Embryonic facial prominence (tissue), 1 donor: ENCODE measurements around the gene CAMTA1.
A peak's percentile ranks its signal among the peaks of the same experiment; 100 is the strongest.
"Not testable (repeated sequence)": the region's sequence is repeated elsewhere in the genome, so short reads cannot be mapped to it uniquely, and the experiment has no call there.

Experiments used
- DNase-seq: peaks from one replicate; pipeline ENCODE4 v3.0.0-alpha.2; 2016; ENCODE audit errors: extremely low spot score

CAMTA1 gene

GRCh38 chr1:7769673-7770412 lies 984.6 kb downstream of the CAMTA1 start:
- no peak for DNase-seq

DNA sequence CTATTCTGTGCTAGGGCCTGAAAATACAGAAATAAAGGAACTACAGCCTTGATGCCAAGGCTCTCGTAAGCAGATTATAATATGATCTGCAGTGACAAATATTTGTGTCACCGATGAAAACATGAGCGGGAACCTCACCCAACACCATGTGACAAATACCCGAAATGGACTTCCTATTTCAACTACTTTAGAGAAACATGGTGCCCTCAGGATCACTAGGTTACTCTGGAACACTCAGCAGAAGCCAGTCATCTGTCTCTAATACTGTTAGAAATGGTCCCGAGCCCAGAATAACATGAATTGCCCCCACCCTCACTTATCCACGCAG lies 985.4 kb downstream of the CAMTA1 start:
- no peak for DNase-seq

DNA sequence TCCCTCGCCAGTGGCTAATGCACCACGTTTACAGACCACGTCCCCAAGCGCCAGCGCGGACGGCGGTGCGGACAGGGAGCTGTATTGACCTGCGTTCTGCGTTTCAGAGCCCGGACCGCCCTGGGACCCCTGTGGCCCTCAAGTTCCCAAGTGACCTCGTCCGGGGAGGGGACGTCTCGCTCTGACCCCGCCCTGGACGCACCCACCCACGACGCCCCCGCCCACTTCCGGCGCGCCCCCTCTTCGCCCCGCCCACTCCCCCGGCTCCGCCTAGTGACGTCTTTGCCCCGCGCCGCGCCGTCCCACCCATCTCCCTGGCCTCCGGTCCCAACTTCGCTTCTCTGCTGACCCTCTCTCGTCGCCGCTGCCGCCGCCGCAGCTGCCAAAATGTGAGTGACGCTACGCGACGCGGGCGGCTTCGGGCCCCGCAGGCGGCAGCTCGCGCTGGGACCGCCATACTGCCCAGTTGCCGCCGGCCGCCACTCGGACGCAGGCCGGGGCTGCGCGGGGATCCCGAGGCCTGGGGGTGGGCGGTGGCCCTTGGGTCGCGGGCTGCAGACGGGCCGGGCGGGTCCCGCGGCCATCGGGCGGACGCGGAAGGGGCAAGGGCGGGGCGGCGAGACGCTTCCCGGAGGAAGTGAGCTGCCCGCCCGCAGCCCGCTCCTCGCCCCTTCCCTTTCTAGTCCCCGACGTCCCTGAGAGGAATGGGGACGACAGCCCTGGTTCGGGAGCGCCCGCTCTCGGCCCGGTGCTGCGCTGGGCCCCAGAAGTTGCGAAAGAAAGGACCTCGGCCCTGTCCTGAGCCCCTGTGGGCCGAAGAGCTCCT lies 986.0 kb downstream of the CAMTA1 start, which contains the start of gene VAMP3:
VAMP3 (plus strand) TSS at position 300 of the 826 bp plus-strand sequence; CDS start at position 388, 88 bp downstream.
- peak; percentile 78 for DNase-seq

DNA sequence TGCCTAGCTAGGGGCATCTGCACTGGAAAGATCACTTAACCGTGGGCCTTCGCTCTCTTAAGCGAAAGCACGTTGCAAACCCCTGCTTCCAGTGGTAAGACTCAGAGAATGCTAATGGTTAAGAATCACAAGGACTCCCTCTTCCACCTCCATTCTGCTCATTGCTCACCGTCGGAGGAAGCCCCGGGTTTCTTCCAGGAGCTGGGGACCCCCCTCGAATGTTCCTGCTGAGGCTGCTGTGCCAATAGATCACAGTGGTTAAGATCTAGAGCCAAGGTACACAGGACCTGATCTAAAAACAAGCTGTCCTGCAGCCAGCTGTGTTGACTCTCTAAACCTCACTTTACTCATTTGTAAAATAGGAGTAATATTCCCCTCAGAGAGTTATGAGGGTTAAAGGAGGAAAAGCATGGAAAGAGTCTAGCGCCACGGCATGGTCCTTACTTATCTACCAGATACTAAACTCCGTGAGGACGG lies 986.6 kb downstream of the CAMTA1 start:
- DNase-seq: no peak

DNA sequence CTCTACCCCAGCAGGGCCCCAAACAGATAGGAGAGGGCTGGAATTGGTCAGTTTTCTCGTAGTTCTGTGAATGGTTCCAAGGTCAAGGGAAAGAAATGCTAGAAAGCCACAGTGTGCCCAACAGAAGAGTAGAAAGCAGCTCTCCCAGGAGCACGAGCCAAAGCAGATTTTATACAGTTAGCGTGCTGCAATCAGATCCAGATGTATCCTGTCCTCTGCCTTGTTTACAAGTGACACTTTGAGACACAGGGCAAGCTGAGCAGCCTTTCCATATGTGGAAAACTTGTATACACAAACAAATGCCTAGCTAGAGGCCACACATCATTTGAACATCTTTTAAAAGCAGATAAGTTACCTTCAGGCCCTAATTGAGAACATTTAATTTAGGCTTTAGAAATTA lies 992.3 kb downstream of the CAMTA1 start:
- no peak for DNase-seq

DNA sequence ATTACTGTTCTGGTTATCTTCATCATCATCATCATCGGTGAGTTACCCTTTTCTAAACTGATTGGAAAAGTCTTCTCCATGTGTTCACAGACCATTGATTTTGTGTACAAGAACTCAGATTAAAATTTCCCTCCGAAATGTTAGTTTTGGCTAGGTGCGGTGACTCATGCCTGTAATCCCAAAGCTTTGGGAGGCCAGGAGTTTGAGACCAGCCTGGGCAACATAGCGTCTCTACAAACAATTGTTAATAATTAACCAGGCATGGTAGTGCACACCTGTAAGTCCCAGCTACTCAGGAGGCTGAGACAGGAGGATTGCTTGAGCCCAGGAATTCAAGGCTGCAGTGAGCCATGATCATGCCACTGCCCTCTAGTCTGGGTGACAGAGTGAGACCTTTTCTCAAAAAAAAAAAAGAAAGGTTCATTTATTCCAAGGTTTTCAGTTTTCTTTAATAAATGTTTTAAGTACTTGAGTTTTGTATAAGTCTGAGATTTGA lies 992.9 kb downstream of the CAMTA1 start:
- DNase-seq: no peak

- DNase-seq: no peak
Observed at GRCh38 chr1:7780976-7781375, 995.7 kb downstream of the CAMTA1 start.

- DNase-seq: no peak
Observed at GRCh38 chr1:7781501-7781900, 996.2 kb downstream of the CAMTA1 start.

DNA sequence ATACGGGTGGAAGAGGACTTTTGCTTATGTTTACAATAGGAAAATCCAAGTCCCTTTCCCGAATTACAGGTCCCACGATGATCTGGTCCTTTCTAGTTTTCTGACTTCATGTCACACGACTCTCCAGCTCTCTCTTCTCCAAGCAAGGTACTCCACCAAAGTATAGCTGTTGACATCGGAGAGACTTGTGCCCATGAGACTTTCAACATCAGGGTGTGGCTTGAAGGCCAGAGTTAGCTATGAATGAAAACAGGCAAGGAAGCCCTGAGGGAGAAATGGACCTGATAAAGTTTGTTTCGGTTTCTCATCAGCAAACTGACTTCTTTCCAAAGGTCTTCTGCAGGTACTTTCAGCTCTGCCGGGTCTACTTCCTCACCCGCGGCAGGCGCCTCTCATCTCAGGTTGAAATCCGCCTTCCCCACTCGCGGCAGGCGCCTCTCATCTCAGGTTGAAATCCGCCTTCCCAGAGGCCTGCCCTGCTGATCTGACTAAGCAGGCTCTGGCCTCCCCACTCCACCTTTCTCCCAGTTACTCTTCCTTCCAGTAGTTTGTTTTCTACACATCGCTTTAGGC lies 996.8 kb downstream of the CAMTA1 start:
- DNase-seq: no peak

GRCh38 chr1:7783178-7783711 lies 998.0 kb downstream of the CAMTA1 start:
- DNase-seq: no peak

GRCh38 chr1:7783826-7784491 lies 998.7 kb downstream of the CAMTA1 start, which contains the start of gene PER3:
PER3 (plus strand) TSS chr1:7784291; CDS start chr1:7784878, 587 bp downstream.
- DNase-seq: peak; percentile 86

- no peak for DNase-seq
Observed at GRCh38 chr1:7784492-7785071, 999.3 kb downstream of the CAMTA1 start.

GRCh38 chr1:7785108-7785507 lies 999.9 kb downstream of the CAMTA1 start:
- no peak for DNase-seq

- DNase-seq: no peak
Observed at GRCh38 chr1:7786795-7787194, 1001.5 kb downstream of the CAMTA1 start.

DNA sequence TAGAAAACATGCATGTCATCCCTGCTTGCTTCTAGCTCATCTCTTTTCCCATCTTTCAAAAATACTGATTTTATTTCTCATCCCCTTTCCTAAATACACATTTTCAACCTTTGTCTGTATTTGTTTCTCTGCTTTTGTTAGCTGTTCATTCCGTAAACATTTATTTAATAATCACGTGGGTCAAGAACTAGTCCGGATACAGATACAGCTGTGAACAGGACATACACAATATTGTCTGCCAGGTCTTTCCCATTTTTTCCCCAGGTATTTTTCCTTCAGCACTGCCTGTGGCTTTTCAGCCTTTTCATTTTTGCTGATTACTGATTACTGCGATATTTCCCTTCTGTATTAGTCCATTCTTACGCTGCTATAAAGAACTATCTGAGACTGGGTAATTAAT lies 1004.6 kb downstream of the CAMTA1 start:
- DNase-seq: no peak

GRCh38 chr1:7791027-7791426 lies 1005.8 kb downstream of the CAMTA1 start:
- not testable (repeated sequence) for DNase-seq

DNA sequence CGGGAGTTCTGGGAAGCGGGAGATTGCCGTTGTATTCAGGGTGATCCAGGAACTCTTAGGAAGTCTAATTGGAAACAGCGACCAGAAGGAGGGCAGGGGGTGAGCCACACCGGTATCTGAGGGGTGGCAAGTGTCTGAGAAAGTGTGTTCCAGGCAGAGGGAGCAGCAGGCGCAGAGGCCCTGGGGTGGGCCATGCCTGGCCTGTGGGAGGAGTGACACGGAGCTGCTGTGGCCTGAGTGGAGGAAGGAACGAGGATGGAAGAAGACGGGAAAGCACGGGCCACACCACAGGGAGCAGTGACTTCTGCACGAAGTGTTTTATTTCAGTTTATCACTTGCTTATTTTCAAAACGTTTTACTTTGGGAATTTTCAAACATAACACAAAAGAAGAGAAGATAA lies 1010.2 kb downstream of the CAMTA1 start:
- no peak for DNase-seq

DNA sequence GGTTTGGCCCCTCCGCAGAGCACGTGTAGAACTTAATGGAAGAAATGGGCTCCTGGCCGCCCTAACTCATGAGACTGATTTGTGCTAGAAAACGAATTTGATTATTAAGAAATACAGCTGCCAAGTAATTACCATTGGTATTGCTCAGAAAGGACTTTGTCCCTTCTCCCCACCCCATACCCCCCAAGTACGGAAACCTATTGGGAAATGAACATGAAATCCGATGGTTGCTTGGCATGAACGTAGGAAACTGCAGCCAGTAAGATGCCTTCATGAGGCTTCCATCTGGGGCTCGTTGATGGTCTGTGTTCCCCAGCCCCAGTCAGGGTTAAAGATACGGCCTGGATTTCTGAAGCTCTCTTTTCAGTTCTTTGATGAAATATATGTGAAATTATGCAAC lies 1020.2 kb downstream of the CAMTA1 start:
- DNase-seq: no peak

DNA sequence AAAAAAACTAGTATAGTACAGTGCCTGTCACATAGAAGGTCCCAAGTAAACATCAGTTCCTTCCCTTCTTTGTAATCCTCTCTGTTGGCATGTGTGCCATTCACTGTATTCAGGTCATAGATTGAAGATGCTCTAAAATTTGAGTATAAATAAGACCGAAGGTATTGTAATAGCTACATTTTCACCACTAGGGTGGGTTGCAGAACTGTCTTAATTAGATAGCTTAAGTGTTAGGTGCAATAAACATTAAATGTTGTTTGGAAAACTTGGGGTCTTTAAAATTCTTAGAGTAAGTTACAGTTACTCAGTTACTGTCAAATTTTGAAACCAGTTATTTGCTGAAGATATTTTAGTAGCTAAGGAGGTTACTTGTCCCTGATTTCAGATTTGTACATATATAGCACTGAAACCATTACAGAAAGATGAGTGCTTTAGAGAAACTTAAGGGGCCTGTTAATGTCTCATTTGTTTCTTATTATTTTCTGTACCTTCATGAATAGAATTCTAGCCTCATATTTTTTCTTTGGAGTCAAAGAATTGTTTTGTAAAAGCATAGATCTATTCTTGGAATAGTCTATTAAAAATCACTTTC lies 1023.1 kb downstream of the CAMTA1 start:
- peak; percentile 34 for DNase-seq

DNA sequence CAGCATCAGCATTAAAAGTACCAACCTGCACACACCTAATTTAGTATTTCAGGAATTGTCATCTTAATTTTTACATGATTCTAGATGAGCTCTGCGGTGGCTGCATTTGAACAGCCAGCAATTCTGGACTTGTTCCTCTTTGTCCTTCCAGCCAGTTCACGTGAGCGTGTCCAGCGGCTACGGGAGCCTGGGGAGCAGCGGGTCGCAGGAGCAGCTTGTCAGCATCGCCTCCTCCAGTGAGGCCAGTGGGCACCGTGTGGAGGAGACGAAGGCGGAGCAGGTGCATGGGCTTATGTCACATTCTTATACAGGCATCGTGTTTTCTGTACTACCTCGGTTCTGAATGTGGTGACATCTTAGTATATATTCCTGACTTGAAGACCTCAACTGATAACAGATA lies 1024.5 kb downstream of the CAMTA1 start:
- DNase-seq: no peak

GRCh38 chr1:7810395-7810794 lies 1025.1 kb downstream of the CAMTA1 start:
- no peak for DNase-seq
